Kidney epithelial cell (primary cell): Measurements from ENCODE around the gene DMRTB1. TPM values are rescaled to one million over a fixed set of nuclear protein-coding genes. Genes with fewer than 3 reads are reported as not detected.

Experiments
- DNase-seq: peaks from one replicate; pipeline ENCODE4 v3.0.0-alpha.2; 2010; ENCODE audit warnings: low read depth
- H3K27me3 ChIP-seq: 2 replicates; pipeline ENCODE4 v1.6.0; 2011; ENCODE audit warnings: low read length; ENCODE audit not compliant: control insufficient read depth, insufficient read depth
- H3K36me3 ChIP-seq: 2 replicates; pipeline ENCODE4 v1.5.1; 2011; ENCODE audit warnings: low read length; ENCODE audit not compliant: control insufficient read depth, insufficient read depth
- H3K4me3 ChIP-seq: 2 replicates; pipeline ENCODE4 v1.5.1; 2011; ENCODE audit warnings: low read depth, mild to moderate bottlenecking, control low read depth, low read length
- total RNA-seq: library from RNA; depleted of rRNA; stranded (reverse); fragments of >200 nt; gene quantifications from 2 replicates; pipeline ENCODE4 v1.2.3, GENCODE V29; 2015
- TF ChIP-seq, protein P1 (sequence below): IDR thresholded peaks from 2 replicates; pipeline ENCODE4 v1.5.1; 2011; ENCODE audit warnings: mild to moderate bottlenecking, moderate library complexity, low read length, control low read depth, inconsistent platforms; ENCODE audit not compliant: insufficient read depth, poor library complexity, severe bottlenecking

DMRTB1 gene
- total RNA-seq, 1 donor from 2014 or later, result not detected

GRCh38 chr1:53490351-53490750 lies 31.2 kb downstream of the DMRTB1 start:
- Histone ChIP-seq H3K36me3 (no peaks in the 10 kb centered on the region), H3K4me3 (no peak overlapping the region), H3K27me3 (peaks cover 17% of the 10 kb centered on the region)
- TF ChIP-seq, protein P1, sequence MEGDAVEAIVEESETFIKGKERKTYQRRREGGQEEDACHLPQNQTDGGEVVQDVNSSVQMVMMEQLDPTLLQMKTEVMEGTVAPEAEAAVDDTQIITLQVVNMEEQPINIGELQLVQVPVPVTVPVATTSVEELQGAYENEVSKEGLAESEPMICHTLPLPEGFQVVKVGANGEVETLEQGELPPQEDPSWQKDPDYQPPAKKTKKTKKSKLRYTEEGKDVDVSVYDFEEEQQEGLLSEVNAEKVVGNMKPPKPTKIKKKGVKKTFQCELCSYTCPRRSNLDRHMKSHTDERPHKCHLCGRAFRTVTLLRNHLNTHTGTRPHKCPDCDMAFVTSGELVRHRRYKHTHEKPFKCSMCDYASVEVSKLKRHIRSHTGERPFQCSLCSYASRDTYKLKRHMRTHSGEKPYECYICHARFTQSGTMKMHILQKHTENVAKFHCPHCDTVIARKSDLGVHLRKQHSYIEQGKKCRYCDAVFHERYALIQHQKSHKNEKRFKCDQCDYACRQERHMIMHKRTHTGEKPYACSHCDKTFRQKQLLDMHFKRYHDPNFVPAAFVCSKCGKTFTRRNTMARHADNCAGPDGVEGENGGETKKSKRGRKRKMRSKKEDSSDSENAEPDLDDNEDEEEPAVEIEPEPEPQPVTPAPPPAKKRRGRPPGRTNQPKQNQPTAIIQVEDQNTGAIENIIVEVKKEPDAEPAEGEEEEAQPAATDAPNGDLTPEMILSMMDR, result no peak
- DNase-seq, result no peak

DNA sequence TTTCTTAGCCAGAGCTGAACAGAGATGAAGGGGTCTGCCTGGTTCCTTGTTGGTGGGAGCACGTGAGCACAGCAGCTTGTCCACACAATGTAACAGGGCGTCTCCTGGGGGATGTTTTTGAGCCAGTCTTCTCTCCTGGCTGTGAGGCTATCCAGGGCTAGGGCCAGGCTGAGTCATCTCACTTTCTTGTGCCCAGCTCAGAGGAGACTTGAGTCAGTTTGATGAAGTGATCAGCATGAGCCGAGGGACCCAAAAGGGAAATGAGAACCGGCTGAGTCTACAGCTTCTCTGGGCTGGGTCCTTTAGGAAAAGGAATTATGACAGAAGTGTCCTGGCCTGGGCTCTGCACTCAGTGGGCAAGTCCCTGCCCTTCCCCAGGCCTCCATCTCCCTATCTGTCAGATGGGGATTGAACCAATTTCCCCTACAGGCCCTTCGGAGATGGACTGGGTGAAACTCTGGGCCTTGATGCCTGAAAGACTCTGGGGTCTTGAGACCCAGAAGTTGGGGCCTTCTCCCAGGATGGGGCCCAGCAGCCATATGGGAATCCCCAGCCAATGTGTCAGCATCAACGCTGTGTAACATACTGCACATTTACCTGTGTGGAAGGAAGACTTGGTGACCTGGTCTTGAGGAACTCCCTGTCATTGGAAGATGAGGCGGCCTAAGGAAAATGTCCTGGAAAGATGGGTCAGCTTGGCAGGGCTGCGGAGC lies 36.6 kb downstream of the DMRTB1 start:
- Histone ChIP-seq H3K4me3 (no peak overlapping the region), H3K27me3 (peaks cover 9% of the 10 kb centered on the region), H3K36me3 (no peaks in the 10 kb centered on the region)
- TF ChIP-seq, protein P1, result no peak
- no peak for DNase-seq

DNA sequence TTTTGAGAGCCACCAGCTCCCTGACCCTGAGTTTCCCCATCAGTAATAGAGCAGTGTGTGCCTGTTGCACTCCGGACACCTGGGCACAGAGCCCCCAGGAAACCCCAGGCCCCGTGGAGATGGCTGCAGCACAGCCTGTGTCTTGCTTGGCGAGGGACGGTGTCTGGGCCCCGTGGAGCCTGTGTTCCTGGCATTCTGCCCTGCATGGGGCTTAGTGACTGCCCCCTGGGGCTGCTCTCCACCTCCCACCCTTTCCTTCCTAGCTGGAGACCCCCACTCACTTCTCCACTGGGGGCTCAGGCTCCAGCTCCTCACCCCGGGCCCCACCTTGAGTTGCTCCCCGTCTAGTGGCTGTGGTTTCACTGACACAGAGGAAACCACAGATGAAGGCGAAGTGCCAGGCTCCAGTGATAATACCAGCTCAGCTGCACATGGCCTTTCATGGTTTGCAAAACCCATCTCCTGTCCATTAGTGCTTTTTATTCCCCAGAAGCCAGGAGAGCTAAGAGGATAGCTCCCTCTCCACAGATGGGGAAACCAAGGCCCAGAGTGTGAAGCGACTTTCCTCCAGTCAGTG lies 39.4 kb downstream of the DMRTB1 start:
- Histone ChIP-seq H3K36me3 (no peaks in the 10 kb centered on the region), H3K27me3 (peaks cover 15% of the 10 kb centered on the region), H3K4me3 (no peak overlapping the region)
- no peak for DNase-seq
- TF ChIP-seq, protein P1, result no peak

GRCh38 chr1:53499257-53500203 lies 40.3 kb downstream of the DMRTB1 start:
- TF ChIP-seq, protein P1, result no peak

GRCh38 chr1:53500204-53501064 lies 41.2 kb downstream of the DMRTB1 start:
- H3K36me3 ChIP-seq, result no peaks in the 10 kb centered on the region
- H3K27me3 ChIP-seq, result peaks cover 15% of the 10 kb centered on the region
- no peak overlapping the region for H3K4me3 ChIP-seq
- no peak for DNase-seq
- TF ChIP-seq, protein P1, result no peak

More at GRCh38 chr1:53499257-53500203, 40.3 kb downstream of the DMRTB1 start:
- DNase-seq, result no peak
- Histone ChIP-seq H3K36me3 (no peaks in the 10 kb centered on the region), H3K27me3 (peaks cover 15% of the 10 kb centered on the region), H3K4me3 (no peak overlapping the region)
